GM23338 (cell line): ENCODE results near the gene LIME1. TPM values are rescaled to one million over a fixed set of nuclear protein-coding genes. Genes with fewer than 3 reads are reported as not detected.

Experiments
- EZH2phosphoT487 ChIP-seq: fragments of 200-600 bp; sonication (generic); IDR thresholded peaks from one replicate; pipeline ENCODE4 v1.8.1; 2018; ENCODE audit warnings: antibody characterized with exemption; ENCODE audit not compliant: unreplicated experiment
- JUNB ChIP-seq: IDR thresholded peaks from one replicate; pipeline ENCODE4 v1.6.1; 2016; ENCODE audit warnings: antibody characterized with exemption; ENCODE audit not compliant: unreplicated experiment
- NANOG ChIP-seq: IDR thresholded peaks from 2 replicates; pipeline ENCODE4 v1.6.1; 2016; ENCODE audit warnings: antibody characterized with exemption, borderline replicate concordance
- REST ChIP-seq: IDR thresholded peaks from one replicate; pipeline ENCODE4 v1.6.1; 2018; ENCODE audit warnings: antibody characterized with exemption; ENCODE audit not compliant: unreplicated experiment
- polyA plus RNA-seq: library from polyadenylated mRNA; unstranded; fragments of >200 nt; fragmentation: Nextera tagmentation; extraction: Ambion mirVana; gene quantifications from 2 replicates; pipeline ENCODE4 v1.2.1, GENCODE V29; 2016
- total RNA-seq: library from RNA; depleted of rRNA; stranded (reverse); fragments of >200 nt; shearing (Covaris generic); gene quantifications from 2 replicates; pipeline ENCODE4 v1.2.3, GENCODE V29; 2014
- TF ChIP-seq, protein P1 (sequence below): fragments of 250-450 bp; sonication (Bioruptor Pico); IDR thresholded peaks from 2 replicates; pipeline ENCODE4 v1.5.0; 2020; ENCODE audit warnings: mild to moderate bottlenecking, moderate library complexity

Gene LIME1
- total and polyA plus RNA-seq, 2 experiments from 2014 or later, result 4.7 to 12.2 TPM

- no peak for TF ChIP-seq REST
- no peak for TF ChIP-seq JUNB
- TF ChIP-seq, protein P1, sequence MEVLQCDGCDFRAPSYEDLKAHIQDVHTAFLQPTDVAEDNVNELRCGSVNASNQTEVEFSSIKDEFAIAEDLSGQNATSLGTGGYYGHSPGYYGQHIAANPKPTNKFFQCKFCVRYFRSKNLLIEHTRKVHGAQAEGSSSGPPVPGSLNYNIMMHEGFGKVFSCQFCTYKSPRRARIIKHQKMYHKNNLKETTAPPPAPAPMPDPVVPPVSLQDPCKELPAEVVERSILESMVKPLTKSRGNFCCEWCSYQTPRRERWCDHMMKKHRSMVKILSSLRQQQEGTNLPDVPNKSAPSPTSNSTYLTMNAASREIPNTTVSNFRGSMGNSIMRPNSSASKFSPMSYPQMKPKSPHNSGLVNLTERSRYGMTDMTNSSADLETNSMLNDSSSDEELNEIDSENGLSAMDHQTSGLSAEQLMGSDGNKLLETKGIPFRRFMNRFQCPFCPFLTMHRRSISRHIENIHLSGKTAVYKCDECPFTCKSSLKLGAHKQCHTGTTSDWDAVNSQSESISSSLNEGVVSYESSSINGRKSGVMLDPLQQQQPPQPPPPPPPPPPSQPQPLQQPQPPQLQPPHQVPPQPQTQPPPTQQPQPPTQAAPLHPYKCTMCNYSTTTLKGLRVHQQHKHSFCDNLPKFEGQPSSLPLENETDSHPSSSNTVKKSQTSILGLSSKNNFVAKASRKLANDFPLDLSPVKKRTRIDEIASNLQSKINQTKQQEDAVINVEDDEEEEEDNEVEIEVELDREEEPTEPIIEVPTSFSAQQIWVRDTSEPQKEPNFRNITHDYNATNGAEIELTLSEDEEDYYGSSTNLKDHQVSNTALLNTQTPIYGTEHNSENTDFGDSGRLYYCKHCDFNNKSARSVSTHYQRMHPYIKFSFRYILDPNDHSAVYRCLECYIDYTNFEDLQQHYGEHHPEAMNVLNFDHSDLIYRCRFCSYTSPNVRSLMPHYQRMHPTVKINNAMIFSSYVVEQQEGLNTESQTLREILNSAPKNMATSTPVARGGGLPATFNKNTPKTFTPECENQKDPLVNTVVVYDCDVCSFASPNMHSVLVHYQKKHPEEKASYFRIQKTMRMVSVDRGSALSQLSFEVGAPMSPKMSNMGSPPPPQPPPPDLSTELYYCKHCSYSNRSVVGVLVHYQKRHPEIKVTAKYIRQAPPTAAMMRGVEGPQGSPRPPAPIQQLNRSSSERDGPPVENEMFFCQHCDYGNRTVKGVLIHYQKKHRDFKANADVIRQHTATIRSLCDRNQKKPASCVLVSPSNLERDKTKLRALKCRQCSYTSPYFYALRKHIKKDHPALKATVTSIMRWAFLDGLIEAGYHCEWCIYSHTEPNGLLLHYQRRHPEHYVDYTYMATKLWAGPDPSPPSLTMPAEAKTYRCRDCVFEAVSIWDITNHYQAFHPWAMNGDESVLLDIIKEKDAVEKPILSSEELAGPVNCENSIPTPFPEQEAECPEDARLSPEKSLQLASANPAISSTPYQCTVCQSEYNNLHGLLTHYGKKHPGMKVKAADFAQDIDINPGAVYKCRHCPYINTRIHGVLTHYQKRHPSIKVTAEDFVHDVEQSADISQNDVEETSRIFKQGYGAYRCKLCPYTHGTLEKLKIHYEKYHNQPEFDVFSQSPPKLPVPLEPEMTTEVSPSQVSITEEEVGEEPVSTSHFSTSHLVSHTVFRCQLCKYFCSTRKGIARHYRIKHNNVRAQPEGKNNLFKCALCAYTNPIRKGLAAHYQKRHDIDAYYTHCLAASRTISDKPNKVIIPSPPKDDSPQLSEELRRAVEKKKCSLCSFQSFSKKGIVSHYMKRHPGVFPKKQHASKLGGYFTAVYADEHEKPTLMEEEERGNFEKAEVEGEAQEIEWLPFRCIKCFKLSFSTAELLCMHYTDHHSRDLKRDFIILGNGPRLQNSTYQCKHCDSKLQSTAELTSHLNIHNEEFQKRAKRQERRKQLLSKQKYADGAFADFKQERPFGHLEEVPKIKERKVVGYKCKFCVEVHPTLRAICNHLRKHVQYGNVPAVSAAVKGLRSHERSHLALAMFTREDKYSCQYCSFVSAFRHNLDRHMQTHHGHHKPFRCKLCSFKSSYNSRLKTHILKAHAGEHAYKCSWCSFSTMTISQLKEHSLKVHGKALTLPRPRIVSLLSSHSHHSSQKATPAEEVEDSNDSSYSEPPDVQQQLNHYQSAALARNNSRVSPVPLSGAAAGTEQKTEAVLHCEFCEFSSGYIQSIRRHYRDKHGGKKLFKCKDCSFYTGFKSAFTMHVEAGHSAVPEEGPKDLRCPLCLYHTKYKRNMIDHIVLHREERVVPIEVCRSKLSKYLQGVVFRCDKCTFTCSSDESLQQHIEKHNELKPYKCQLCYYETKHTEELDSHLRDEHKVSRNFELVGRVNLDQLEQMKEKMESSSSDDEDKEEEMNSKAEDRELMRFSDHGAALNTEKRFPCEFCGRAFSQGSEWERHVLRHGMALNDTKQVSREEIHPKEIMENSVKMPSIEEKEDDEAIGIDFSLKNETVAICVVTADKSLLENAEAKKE (CRISPR knock-in tag), result no peak
- TF ChIP-seq EZH2phosphoT487, result no peak
- TF ChIP-seq NANOG, result no peak
Measured at GRCh38 chr20:63706027-63706695, 30.3 kb upstream of the LIME1 start (continued).
